H1 (cell line): Measurements from ENCODE around the gene WFDC10A.

ENCODE experiments used
- CREB1 ChIP-seq: IDR thresholded peaks from 2 replicates; pipeline ENCODE4 v1.6.1; 2012; ENCODE audit warnings: inconsistent platforms
- CTCF ChIP-seq, 3 experiments: IDR thresholded peaks; 1 replicate in 2 of 3; 2 replicates in 1 of 3; pipeline versions ENCODE4 v1.5.1 to v1.6.1; 2011; ENCODE audit warnings: low read length in 3 of 3, mild to moderate bottlenecking in 3 of 3, inconsistent platforms in 2 of 3, low read depth in 1 of 3, moderate library complexity in 1 of 3; ENCODE audit not compliant: insufficient read depth in 1 of 3; ENCODE audit errors: control extremely low read depth in 1 of 3
- EGR1 ChIP-seq: IDR thresholded peaks from 2 replicates; pipeline ENCODE4 v1.6.1; 2011; ENCODE audit warnings: low read depth, low read length, borderline replicate concordance
- EP300 ChIP-seq, 2 experiments: IDR thresholded peaks; 1 replicate in 1 of 2; 2 replicates in 1 of 2; pipeline ENCODE4 v1.6.1; 2011 to 2012; ENCODE audit warnings: low read depth in 2 of 2, low read length in 2 of 2, mild to moderate bottlenecking in 2 of 2, borderline replicate concordance in 1 of 2, inconsistent platforms in 1 of 2, moderate library complexity in 1 of 2
- GABPA ChIP-seq: IDR thresholded peaks from 2 replicates; pipeline ENCODE4 v1.6.1; 2011; ENCODE audit warnings: mild to moderate bottlenecking, low read length, moderate library complexity, borderline replicate concordance; ENCODE audit not compliant: insufficient read depth
- MAX ChIP-seq: IDR thresholded peaks from 2 replicates; pipeline ENCODE4 v1.6.1; 2012; ENCODE audit warnings: inconsistent platforms
- RFX5 ChIP-seq: IDR thresholded peaks from 2 replicates; pipeline ENCODE4 v1.6.1; 2011; ENCODE audit warnings: low read depth, low read length, improper control_type of control experiment, borderline replicate concordance

DNA sequence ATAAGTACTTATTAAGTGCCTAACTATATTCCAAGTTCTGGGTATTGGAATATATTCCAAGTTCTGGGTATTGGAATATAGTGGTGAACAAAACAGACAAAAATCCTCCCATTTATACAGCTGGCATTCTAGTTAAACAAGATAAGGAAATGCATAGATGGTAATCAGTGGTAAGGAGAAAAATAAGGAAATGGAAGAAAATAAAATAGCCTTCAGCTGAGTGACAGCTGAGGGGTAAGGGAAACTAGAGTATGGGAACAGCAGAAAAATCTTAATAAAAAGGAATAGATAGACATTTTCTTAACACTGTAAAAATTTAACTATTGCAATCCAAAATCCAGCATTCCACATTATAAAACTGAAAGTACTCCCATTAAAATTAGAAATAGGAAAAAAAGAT lies 17.2 kb upstream of the WFDC10A start:
- TF ChIP-seq GABPA (no peak), CREB1 (no peak), EP300 (IDR thresholded peaks at IDR 0.05; ENCODE audit: borderline replicate concordance in 1 of 2, low read depth in 2 of 2, low read length in 2 of 2) (no peak), CTCF (IDR thresholded peaks at IDR 0.05; ENCODE audit: control extremely low read depth in 1 of 3, insufficient read depth in 1 of 3, low read depth in 1 of 3, low read length in 3 of 3) (no peak), MAX (no peak), RFX5 (no peak), EGR1 (no peak)
